GM12878 (cell line): Measurements from ENCODE around the gene PCCB. TPM values are rescaled to one million over a fixed set of nuclear protein-coding genes. Genes with fewer than 3 reads are reported as not detected.

Experiments
- CEBPB ChIP-seq, 2 experiments: fragments of 150-350 bp in 1 of 2; IDR thresholded peaks; 2 replicates each; pipeline ENCODE4 v1.6.1; 2012 to 2014; ENCODE audit warnings: low read depth in 2 of 2, low read length in 2 of 2, borderline replicate concordance in 1 of 2, inconsistent platforms in 1 of 2
- CEBPZ ChIP-seq: fragments of 150-350 bp; IDR thresholded peaks from 2 replicates; pipeline ENCODE4 v1.6.1; 2016; ENCODE audit warnings: low read depth, low read length
- E4F1 ChIP-seq: fragments of 450-650 bp; IDR thresholded peaks from 2 replicates; pipeline ENCODE4 v1.6.1; 2018; ENCODE audit warnings: borderline replicate concordance, mild to moderate bottlenecking; ENCODE audit not compliant: partially characterized antibody
- GABPA ChIP-seq: IDR thresholded peaks from 2 replicates; pipeline ENCODE4 v1.6.1; 2014; ENCODE audit warnings: antibody characterized with exemption, low read depth, mild to moderate bottlenecking, inconsistent platforms
- HCFC1 ChIP-seq: fragments of 150-350 bp; IDR thresholded peaks from 2 replicates; pipeline ENCODE4 v1.6.1; 2014; ENCODE audit warnings: low read length
- KLF5 ChIP-seq: fragments of 450-650 bp; IDR thresholded peaks from 2 replicates; pipeline ENCODE4 v1.6.1; 2014; ENCODE audit warnings: mild to moderate bottlenecking; ENCODE audit not compliant: partially characterized antibody
- NFIC ChIP-seq: IDR thresholded peaks from 2 replicates; pipeline ENCODE4 v1.6.1; 2012; ENCODE audit warnings: low read depth, mild to moderate bottlenecking, inconsistent platforms, low read length, moderate library complexity
- NFYA ChIP-seq: IDR thresholded peaks from 2 replicates; pipeline ENCODE4 v1.6.1; 2011; ENCODE audit warnings: low read depth, mild to moderate bottlenecking, low read length, improper control_type of control experiment, borderline replicate concordance
- POLR2AphosphoS5 ChIP-seq: IDR thresholded peaks from 2 replicates; pipeline ENCODE4 v1.6.1; 2011; ENCODE audit warnings: mild to moderate bottlenecking, low read length, inconsistent platforms
- POU2F2 ChIP-seq: IDR thresholded peaks from 3 replicates; pipeline ENCODE4 v1.6.1; 2011; ENCODE audit warnings: low read depth, mild to moderate bottlenecking, low read length, borderline replicate concordance
- RAD51 ChIP-seq: fragments of 450-650 bp; IDR thresholded peaks from 2 replicates; pipeline ENCODE4 v1.6.1; 2016; ENCODE audit warnings: moderate library complexity, mild to moderate bottlenecking, inconsistent platforms
- RUNX3 ChIP-seq: IDR thresholded peaks from 2 replicates; pipeline ENCODE4 v1.6.1; 2012; ENCODE audit warnings: low read length, inconsistent platforms
- ZBTB40 ChIP-seq: fragments of 450-650 bp; IDR thresholded peaks from 2 replicates; pipeline ENCODE4 v1.6.1; 2016; ENCODE audit warnings: mild to moderate bottlenecking, moderate library complexity, borderline replicate concordance
- ZNF622 ChIP-seq: fragments of 450-650 bp; IDR thresholded peaks from 2 replicates; pipeline ENCODE4 v1.6.1; 2017; ENCODE audit warnings: mild to moderate bottlenecking, inconsistent platforms
- polyA plus RNA-seq, 11 experiments: library from polyadenylated mRNA; depleted of rRNA in 4 of 11; unstranded in 6 of 11; stranded (reverse) in 5 of 11; fragments of >200 nt; fragmentation: Nextera tagmentation in 4 of 11; fragmentation: Illumina TruSeq in 1 of 11; extraction: Ambion mirVana in 4 of 11; extraction: Trizol in 1 of 11; gene quantifications; 1 replicate in 1 of 11; 2 replicates in 10 of 11; pipeline versions ENCODE4 v1.2.1 to v1.2.3, GENCODE V29; 2011 to 2016; ENCODE audit warnings: inconsistent platforms in 2 of 11, missing spikeins in 2 of 11, low read depth in 1 of 11
- total RNA-seq, 4 experiments: library from RNA; depleted of rRNA in 3 of 4; stranded (reverse); fragments of >200 nt in 3 of 4; fragmentation: Illumina TruSeq in 1 of 4; extraction: Trizol in 1 of 4; gene quantifications; 2 replicates each; pipeline versions ENCODE4 v1.2.1 to v1.2.3, GENCODE V29; 2013 to 2021

The PCCB gene
- total and polyA plus RNA-seq, 10 of the 15 experiments (the other 5 are each of a cell fraction or from before 2014, with no cell fraction given), result 67.2 to 133 (median 86.9) TPM

- TF ChIP-seq ZBTB40 (no peak), POU2F2 (no peak), ZNF622 (no peak), POLR2AphosphoS5 (no peak), CEBPB (IDR thresholded peaks at IDR 0.05; ENCODE audit: borderline replicate concordance in 1 of 2, low read depth in 2 of 2, low read length in 2 of 2) (no peak), KLF5 (no peak), RUNX3 (no peak), GABPA (no peak), RAD51 (no peak), CEBPZ (no peak), E4F1 (no peak), NFIC (no peak), NFYA (no peak), HCFC1 (no peak)
- TF ChIP-seq, all 136 proteins: peak for 0
Observed at GRCh38 chr3:136350557-136350956, 100.4 kb downstream of the PCCB start (continued).
